Ureter (tissue), 1 donor: Measurements from ENCODE around the gene LDAH. TPM values are rescaled to one million over a fixed set of nuclear protein-coding genes. Genes with fewer than 3 reads are reported as not detected.

Experiments used
- DNase-seq: peaks from one replicate; pipeline ENCODE4 v3.0.0-alpha.2; 2020; ENCODE audit warnings: low spot score
- total RNA-seq: library from RNA; stranded (reverse); gene quantifications from one replicate; pipeline ENCODE4 v1.2.4, GENCODE V29; 2023
- donor health status: DM: yes; HTN: yes; CAD: no.

The LDAH gene
- total RNA-seq, 1 donor from 2014 or later: 42.5 TPM

DNA sequence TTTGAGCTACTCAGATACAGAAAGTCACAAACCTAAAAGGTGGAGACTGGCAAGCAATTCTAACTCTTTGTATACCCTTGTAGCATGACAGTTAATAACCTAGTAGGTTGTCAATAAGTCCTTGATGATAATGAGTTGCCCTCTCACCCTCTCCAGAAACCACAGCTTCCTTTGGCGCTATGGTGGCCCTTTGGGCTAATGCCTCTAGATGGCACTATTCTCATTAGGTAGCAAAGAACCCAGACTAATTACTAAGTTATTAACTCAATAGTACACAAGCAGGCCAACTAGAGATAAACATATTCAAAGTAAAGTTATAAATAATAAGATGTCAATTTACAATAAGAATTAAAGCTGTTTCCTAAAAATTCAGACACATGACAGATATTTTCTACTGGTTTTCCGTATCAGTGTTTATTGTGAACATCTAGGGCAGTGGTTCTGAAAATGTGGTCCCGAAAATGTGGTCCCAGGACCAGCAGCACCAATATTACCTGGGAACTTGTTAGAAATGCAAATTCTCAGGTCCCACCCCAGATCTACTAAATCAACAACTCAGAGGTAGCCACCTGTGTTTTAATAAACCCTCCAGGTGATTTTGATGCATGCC is 41.1 kb downstream of the LDAH start:
- no peak for DNase-seq

GRCh38 chr2:20771299-20771698 is 51.6 kb downstream of the LDAH start:
- no peak for DNase-seq

GRCh38 chr2:20766798-20767644 is 55.9 kb downstream of the LDAH start:
- no peak for DNase-seq

GRCh38 chr2:20766213-20766612 is 56.7 kb downstream of the LDAH start:
- DNase-seq: no peak

- DNase-seq: no peak
Observed at GRCh38 chr2:20762945-20763683, 59.8 kb downstream of the LDAH start.

GRCh38 chr2:20759487-20759886 is 63.4 kb downstream of the LDAH start:
- DNase-seq: no peak

DNA sequence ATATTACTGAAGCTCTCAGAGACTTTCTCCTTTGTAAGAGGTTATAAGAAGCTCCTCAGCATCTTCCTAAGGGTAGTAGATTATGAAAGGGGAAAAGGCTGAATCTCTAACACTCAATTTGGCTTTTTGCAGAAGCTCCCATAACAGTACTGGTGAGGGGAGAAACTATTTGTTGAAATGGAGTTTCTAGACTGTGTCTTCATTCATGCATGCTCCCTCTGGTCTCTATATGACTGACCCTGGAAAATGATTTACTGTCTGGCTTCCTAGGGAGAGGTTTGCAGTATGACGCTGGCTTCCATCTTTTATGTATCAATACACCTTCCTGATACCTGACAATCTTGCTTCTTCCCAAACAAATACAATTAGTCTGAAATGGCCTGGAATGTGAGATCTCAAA is 63.9 kb downstream of the LDAH start:
- DNase-seq: no peak

GRCh38 chr2:20757405-20758090 is 65.4 kb downstream of the LDAH start:
- DNase-seq: no peak

- no peak for DNase-seq
Observed at GRCh38 chr2:20755132-20755800, 67.6 kb downstream of the LDAH start.

GRCh38 chr2:20752293-20752692 is 70.6 kb downstream of the LDAH start:
- DNase-seq: no peak

GRCh38 chr2:20747317-20747716 is 75.6 kb downstream of the LDAH start:
- no peak for DNase-seq

DNA sequence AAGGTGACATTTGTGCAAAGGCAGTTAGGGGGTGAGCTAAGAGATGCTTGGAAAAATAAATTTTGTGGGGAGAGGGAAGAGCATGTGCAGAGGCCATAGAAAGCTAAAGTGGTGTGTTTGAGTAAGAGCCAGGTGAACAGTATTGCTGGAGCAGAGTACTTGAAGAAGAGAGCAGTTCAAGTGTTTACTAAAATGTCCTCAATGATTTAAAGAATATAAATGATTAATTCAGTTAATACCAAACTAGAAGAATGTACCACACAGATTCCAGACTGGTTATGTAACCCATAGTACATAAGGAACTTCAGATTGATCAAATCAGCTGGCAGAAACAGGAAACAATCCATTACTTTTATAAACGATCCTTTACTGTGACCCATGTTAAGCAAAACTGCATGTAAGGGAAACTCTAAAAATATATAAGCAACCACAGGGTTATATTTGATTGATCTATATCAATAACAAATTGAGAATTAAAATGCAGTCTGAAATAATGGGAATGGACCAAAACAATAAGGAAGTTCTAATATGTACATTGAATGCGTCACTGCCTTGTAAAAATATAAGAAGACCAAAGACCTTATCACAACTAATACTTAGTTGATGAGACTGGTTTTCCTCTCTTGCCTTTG is 76.9 kb downstream of the LDAH start:
- DNase-seq: no peak

- DNase-seq: no peak
Observed at GRCh38 chr2:20744366-20745335, 78.2 kb downstream of the LDAH start.

GRCh38 chr2:20738772-20739171 is 84.1 kb downstream of the LDAH start:
- DNase-seq: no peak

- DNase-seq: no peak
Observed at GRCh38 chr2:20737505-20737904, 85.4 kb downstream of the LDAH start.

GRCh38 chr2:20728114-20728758 is 94.7 kb downstream of the LDAH start:
- DNase-seq: peak; percentile 46

- no peak for DNase-seq
Observed at GRCh38 chr2:20726913-20727312, 96.0 kb downstream of the LDAH start.

DNA sequence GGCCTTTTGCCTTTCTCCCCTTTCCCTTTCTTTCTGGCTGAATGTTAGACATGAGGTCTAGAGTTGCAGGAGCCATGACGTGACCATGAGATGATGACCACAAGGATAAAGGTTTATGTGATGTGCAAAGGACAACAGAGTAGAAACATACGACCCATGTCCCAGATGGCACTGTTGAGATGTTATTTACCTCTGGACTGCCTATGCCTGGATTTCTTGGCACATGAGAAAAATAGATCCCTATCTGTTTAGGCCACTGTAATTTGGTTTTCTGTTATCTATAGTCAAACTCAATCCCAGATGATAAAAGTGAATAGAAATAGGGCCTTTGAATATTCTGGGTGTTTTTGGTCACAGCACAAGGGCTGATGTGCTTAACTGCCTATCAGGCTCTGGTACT is 97.1 kb downstream of the LDAH start:
- DNase-seq: no peak

GRCh38 chr2:20724500-20725053 is 98.3 kb downstream of the LDAH start:
- no peak for DNase-seq
